ENCODE measurements around the gene EPHA10.

GRCh38 chr1:37755951-37756560, 8.9 kb downstream of the EPHA10 start:
- TF ChIP-seq SUZ12 (IDR thresholded peaks at IDR 0.05; ENCODE audit: extremely low read depth, insufficient read depth, insufficient read length) (no peak), YY1 (IDR thresholded peaks at IDR 0.05; ENCODE audit: insufficient read depth, insufficient read length) (no peak), ZNF274 (IDR thresholded peaks at IDR 0.05; ENCODE audit: low read depth, low read length) (no peak)

Measured in NT2/D1 (cell line).